Neural progenitor cell (in vitro differentiated cells): Measurements from ENCODE around the gene PBOV1.

Source experiments
- EZH2 ChIP-seq: fragments of 200-600 bp; sonication (generic); IDR thresholded peaks from 2 replicates; pipeline ENCODE4 v1.6.1; 2017; ENCODE audit warnings: antibody characterized with exemption, mild to moderate bottlenecking, moderate library complexity
- EZH2phosphoT487 ChIP-seq: fragments of 200-600 bp; sonication (generic); IDR thresholded peaks from 2 replicates; pipeline ENCODE4 v1.6.1; 2017; ENCODE audit warnings: antibody characterized with exemption
- TF ChIP-seq, protein P1 (sequence below): fragments of 200-600 bp; sonication (generic); IDR thresholded peaks from 2 replicates; pipeline ENCODE4 v1.5.1; 2017; ENCODE audit warnings: antibody characterized with exemption, mild to moderate bottlenecking

DNA sequence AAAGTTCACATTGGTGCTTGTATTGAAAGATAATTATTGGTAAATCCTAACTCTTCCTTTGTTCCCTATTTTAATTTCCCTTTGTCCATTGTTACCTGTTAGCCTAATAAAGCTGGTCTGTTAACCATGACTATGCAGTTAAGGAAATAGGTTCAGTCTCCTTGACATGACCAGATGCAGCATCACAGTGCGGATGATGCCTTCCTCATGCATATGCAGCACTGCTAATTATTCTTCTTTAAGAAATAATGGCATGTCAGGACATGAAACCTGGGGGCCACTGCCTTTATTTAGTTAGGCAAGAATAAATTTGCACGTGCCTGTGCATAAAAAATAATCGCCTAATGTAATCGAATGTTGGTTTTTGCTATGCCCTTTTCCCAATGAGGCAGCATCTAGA is 16.5 kb downstream of the PBOV1 start:
- TF ChIP-seq, protein P1, sequence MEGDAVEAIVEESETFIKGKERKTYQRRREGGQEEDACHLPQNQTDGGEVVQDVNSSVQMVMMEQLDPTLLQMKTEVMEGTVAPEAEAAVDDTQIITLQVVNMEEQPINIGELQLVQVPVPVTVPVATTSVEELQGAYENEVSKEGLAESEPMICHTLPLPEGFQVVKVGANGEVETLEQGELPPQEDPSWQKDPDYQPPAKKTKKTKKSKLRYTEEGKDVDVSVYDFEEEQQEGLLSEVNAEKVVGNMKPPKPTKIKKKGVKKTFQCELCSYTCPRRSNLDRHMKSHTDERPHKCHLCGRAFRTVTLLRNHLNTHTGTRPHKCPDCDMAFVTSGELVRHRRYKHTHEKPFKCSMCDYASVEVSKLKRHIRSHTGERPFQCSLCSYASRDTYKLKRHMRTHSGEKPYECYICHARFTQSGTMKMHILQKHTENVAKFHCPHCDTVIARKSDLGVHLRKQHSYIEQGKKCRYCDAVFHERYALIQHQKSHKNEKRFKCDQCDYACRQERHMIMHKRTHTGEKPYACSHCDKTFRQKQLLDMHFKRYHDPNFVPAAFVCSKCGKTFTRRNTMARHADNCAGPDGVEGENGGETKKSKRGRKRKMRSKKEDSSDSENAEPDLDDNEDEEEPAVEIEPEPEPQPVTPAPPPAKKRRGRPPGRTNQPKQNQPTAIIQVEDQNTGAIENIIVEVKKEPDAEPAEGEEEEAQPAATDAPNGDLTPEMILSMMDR = no peak
- TF ChIP-seq EZH2 (no peak), EZH2phosphoT487 (no peak)
